ENCODE data around the gene LSAMP. TPM values are rescaled to one million over a fixed set of nuclear protein-coding genes. Genes with fewer than 3 reads are reported as not detected.

LSAMP gene
- total and polyA plus RNA-seq, 2 of the 4 experiments (the other 2 are of a cell fraction): 7.9 to 8.0 TPM

DNA sequence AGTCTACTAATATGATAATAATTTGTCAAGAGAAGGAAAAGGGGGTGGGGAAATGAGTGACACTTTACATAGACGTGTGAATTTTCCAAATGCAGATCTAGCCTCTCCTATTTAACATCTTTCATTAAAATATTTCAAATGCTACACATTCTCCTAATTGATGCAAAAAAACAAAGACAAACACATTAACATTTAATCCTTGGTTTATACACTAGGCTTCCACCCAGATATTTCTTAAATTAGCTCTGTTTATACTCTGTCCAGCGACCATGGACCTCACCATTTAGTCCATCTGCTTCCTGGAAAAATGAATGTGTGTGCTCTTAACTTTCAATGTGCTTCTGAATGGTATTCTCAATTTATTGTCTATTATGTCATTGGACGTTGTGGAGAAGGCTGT, 409.9 kb downstream of the LSAMP start:
- Histone ChIP-seq H3K56ac (ENCODE audit: extremely low read depth, insufficient read depth, low read length) (no peak overlapping the region), H3K14ac (replicated peaks; ENCODE audit: low read depth, low read length) (no peak overlapping the region), H3K4me1 (ENCODE audit: control insufficient read depth, insufficient read depth, low read length) (no peaks in the 10 kb centered on the region; the same call in 1 of the 2 replicates), H4K5ac (ENCODE audit: low read depth, low read length) (no peak overlapping the region), H3K27me3 (ENCODE audit: control insufficient read depth, insufficient read depth, low read length) (no peaks in the 10 kb centered on the region), H3K36me3 (ENCODE audit: control insufficient read depth, insufficient read depth, low read length) (no peaks in the 10 kb centered on the region), H2BK20ac (ENCODE audit: low read depth, low read length) (no peak overlapping the region), H2AK9ac (replicated peaks; ENCODE audit: low read depth, low read length, poor library complexity) (no peak overlapping the region), H2AFZ (replicated peaks; ENCODE audit: low read length, poor library complexity) (no peak overlapping the region), H2BK15ac (ENCODE audit: low read depth, low read length) (no peak overlapping the region), H3K27ac (ENCODE audit: insufficient read depth, low read length) (no peak overlapping the region), H4K20me1 (ENCODE audit: insufficient read depth, low read length) (no peaks in the 10 kb centered on the region), H3K23ac (ENCODE audit: low read depth, low read length) (no peak overlapping the region), H3K9ac (ENCODE audit: low read depth, low read length) (no peak overlapping the region), H3K4ac (ENCODE audit: low read depth, low read length) (no peak overlapping the region), H3K18ac (ENCODE audit: low read depth, low read length) (no peak overlapping the region), H2BK120ac (ENCODE audit: low read depth, low read length) (no peak overlapping the region), H2BK5ac (ENCODE audit: low read depth, low read length, poor library complexity, severe bottlenecking) (no peak overlapping the region), H3K9me3 (ENCODE audit: control insufficient read depth, insufficient read depth, low read length) (no peaks in the 10 kb centered on the region), H3K79me1 (ENCODE audit: low read depth in 1 of 2, low read length in 2 of 2) (no peaks in the 10 kb centered on the region), H2AK5ac (ENCODE audit: low read depth, low read length) (no peak overlapping the region), H3K4me2 (ENCODE audit: low read depth, low read length) (no peak overlapping the region), H3K4me3 (ENCODE audit: insufficient read depth, low read depth, low read length) (no peak overlapping the region), H4K8ac (ENCODE audit: low read depth in 2 of 2, low read length in 2 of 2) (no peak overlapping the region), H4K91ac (ENCODE audit: insufficient read depth, low read depth, low read length) (no peak overlapping the region), H3K9me1 (ENCODE audit: insufficient read depth, low read length) (no peaks in the 10 kb centered on the region)
- no peak for ATAC-seq (ENCODE audit: low read depth)
- BruUV-seq (replicated peaks): no TSS peak
- in situ Hi-C loops (cut with MboI; ENCODE audit: low sequenced_read_pairs): no loop called here
- intact Hi-C loops (cut with micrococcal nuclease): no loop called here
- DNase-seq: no peak
- TF ChIP-seq FOS (IDR thresholded peaks at IDR 0.05; ENCODE audit: low read depth, low read length) (no peak), CTCF (conservative IDR thresholded peaks at IDR 0.05; ENCODE audit: low read depth, low read length) (no peak), BHLHE40 (IDR thresholded peaks at IDR 0.05; ENCODE audit: low read depth, low read length) (no peak), POLR2A (IDR thresholded peaks at IDR 0.05; ENCODE audit: low read depth, low read length) (no peak), RFX5 (IDR thresholded peaks at IDR 0.05; ENCODE audit: low read depth, low read length) (no peak), NFE2L2 (IDR thresholded peaks at IDR 0.05; ENCODE audit: low read depth, low read length) (no peak), RCOR1 (IDR thresholded peaks at IDR 0.05; ENCODE audit: insufficient replicate concordance, low read length) (no peak), MAZ (IDR thresholded peaks at IDR 0.05; ENCODE audit: borderline replicate concordance, low read depth, low read length) (no peak), MXI1 (IDR thresholded peaks at IDR 0.05; ENCODE audit: borderline replicate concordance, low read depth, low read length) (no peak), SMC3 (IDR thresholded peaks at IDR 0.05; ENCODE audit: low read depth, low read length) (no peak), USF2 (IDR thresholded peaks at IDR 0.05; ENCODE audit: low read depth, low read length) (no peak), ELK1 (IDR thresholded peaks at IDR 0.05; ENCODE audit: borderline replicate concordance, low read depth, low read length) (no peak), RAD21 (IDR thresholded peaks at IDR 0.05; ENCODE audit: low read length) (no peak), CHD1 (IDR thresholded peaks at IDR 0.05; ENCODE audit: low read depth, low read length) (no peak)
- dilution Hi-C loops (cut with HindIII; ENCODE audit: low sequenced_read_pairs, unreplicated experiment): no loop called here
- POLR2A ChIA-PET (ENCODE audit: unreplicated experiment): no interaction called here
- CTCF ChIA-PET: no interaction called here
- no CpG with 5 or more reads among the region's 3 CpGs for WGBS, 2 experiments (ENCODE audit: extremely low coverage in 2 of 2, insufficient read length in 1 of 2)
